Left ventricle myocardium inferior (tissue), 1 donor: ENCODE data around the gene TIMP2. TPM values are rescaled to one million over a fixed set of nuclear protein-coding genes. Genes with fewer than 3 reads are reported as not detected.

Source experiments
- DNase-seq: peaks from one replicate; pipeline ENCODE4 v3.0.0-alpha.2; 2020
- H3K27ac ChIP-seq: fragments of 200-600 bp; replicated peaks from 2 replicates; pipeline ENCODE4 v1.8.0; 2021
- H3K27me3 ChIP-seq: fragments of 200-600 bp; 2 replicates; pipeline ENCODE4 v1.8.0; 2021; ENCODE audit warnings: low read depth
- H3K36me3 ChIP-seq: fragments of 200-600 bp; 2 replicates; pipeline ENCODE4 v1.8.0; 2021
- H3K4me1 ChIP-seq: fragments of 200-600 bp; 2 replicates; pipeline ENCODE4 v1.8.0; 2021
- H3K4me3 ChIP-seq: fragments of 200-600 bp; 2 replicates; pipeline ENCODE4 v1.8.0; 2021; ENCODE audit warnings: mild to moderate bottlenecking, moderate library complexity
- H3K9me3 ChIP-seq: fragments of 200-600 bp; replicated peaks from 2 replicates; pipeline ENCODE4 v1.8.0; 2021
- intact Hi-C: fragments of 100-400 bp; cut with micrococcal nuclease; formaldehyde crosslinking; loops from one replicate; pipeline ENCODE4 v1.11.0; 2022
- total RNA-seq: library from RNA; stranded (reverse); fragmentation: NEBNext Ultra II Directional; extraction: Animal tissue kit (Norgen Biotek cat#: 25700); gene quantifications from one replicate; pipeline ENCODE4 v1.2.1, GENCODE V29; 2021
- TF ChIP-seq, protein P1 (sequence below): fragments of 200-600 bp; IDR thresholded peaks from 2 replicates; pipeline ENCODE4 v1.8.0; 2021; ENCODE audit warnings: antibody characterized with exemption, mild to moderate bottlenecking, borderline replicate concordance
- donor health status: DM: no; HTN: yes; CAD: no; lungs with severe emphysema.

TIMP2 gene
- total RNA-seq, 1 donor from 2014 or later: 91.8 TPM

DNA sequence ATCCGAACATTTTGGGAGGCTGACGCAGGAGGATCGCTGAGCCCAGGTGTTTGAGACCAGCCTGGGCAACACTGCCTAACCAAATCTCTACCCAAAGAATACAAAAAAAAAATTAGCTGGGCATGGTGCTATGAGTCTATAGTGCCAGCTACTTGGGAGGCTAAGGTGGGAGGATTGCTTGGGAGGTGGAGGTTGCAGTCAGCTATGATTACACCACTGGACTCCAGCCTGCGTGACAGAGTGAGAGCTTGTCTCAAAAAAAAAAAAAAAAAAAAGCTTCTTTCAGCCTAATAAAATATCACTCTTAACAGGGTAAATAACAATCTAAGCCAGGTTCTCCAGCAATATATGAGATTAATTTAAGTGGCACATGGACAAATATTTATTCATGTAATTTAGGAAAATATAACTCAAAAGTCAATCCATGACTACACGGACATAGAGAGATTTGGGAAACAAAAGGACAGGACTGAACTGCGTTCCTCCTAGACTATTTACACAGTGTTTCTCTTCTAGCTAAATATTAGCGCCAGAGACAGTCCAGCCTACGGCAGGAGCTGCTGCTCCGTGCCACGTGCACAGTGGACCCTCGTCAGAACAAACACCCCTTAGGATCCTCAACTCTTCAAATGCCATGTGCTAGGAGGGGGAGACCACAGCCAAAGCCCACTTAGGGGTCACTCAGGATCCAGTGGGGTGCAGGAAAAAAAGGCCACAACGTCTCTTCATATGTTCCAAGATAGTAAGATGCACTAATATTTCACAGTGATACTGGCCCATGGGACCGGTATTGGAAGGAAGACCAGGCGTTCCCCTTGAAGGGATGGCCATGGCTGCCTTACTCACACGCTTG lies 93.3 kb downstream of the TIMP2 start:
- Histone ChIP-seq H3K27me3 (no peaks in the 10 kb centered on the region), H3K36me3 (peaks cover 96% of the 10 kb centered on the region), H3K4me1 (no peaks in the 10 kb centered on the region), H3K9me3 (no peaks in the 10 kb centered on the region), H3K27ac (no peak overlapping the region), H3K4me3 (no peak overlapping the region)
- TF ChIP-seq, protein P1, sequence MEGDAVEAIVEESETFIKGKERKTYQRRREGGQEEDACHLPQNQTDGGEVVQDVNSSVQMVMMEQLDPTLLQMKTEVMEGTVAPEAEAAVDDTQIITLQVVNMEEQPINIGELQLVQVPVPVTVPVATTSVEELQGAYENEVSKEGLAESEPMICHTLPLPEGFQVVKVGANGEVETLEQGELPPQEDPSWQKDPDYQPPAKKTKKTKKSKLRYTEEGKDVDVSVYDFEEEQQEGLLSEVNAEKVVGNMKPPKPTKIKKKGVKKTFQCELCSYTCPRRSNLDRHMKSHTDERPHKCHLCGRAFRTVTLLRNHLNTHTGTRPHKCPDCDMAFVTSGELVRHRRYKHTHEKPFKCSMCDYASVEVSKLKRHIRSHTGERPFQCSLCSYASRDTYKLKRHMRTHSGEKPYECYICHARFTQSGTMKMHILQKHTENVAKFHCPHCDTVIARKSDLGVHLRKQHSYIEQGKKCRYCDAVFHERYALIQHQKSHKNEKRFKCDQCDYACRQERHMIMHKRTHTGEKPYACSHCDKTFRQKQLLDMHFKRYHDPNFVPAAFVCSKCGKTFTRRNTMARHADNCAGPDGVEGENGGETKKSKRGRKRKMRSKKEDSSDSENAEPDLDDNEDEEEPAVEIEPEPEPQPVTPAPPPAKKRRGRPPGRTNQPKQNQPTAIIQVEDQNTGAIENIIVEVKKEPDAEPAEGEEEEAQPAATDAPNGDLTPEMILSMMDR: no peak
- intact Hi-C loops: no loop called here
- no peak for DNase-seq

DNA sequence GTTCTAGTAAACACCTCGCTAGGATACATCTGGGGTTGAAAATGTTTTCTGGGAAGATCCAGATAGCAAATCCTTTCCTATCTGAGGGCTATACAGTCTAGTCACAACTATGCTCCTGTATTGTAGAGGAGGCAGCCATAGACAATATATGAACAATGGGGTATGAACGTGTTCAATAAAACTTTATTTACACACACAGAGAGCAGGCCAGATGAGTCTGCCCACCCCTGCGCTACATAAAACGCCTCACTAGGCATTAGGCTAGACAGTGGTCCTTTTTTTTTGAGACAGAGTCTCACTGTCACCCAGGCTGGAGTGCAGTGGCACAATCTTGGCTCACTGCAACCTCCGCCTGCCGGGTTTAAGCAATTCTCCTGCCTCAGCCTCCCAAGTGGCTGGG lies 95.7 kb downstream of the TIMP2 start:
- DNase-seq: no peak
- Histone ChIP-seq H3K4me1 (no peaks in the 10 kb centered on the region), H3K27ac (no peak overlapping the region), H3K9me3 (no peaks in the 10 kb centered on the region), H3K27me3 (no peaks in the 10 kb centered on the region), H3K4me3 (no peak overlapping the region), H3K36me3 (peaks cover 100% of the 10 kb centered on the region)
- TF ChIP-seq, protein P1: no peak
- intact Hi-C loops: no loop called here

- Histone ChIP-seq H3K4me3 (no peak overlapping the region), H3K36me3 (peaks cover 99% of the 10 kb centered on the region), H3K9me3 (no peaks in the 10 kb centered on the region), H3K4me1 (no peaks in the 10 kb centered on the region), H3K27me3 (no peaks in the 10 kb centered on the region), H3K27ac (no peak overlapping the region)
- intact Hi-C loops: no loop called here
- DNase-seq: no peak
- TF ChIP-seq, protein P1: no peak
Observed at GRCh38 chr17:78828470-78829185, 96.6 kb downstream of the TIMP2 start.

DNA sequence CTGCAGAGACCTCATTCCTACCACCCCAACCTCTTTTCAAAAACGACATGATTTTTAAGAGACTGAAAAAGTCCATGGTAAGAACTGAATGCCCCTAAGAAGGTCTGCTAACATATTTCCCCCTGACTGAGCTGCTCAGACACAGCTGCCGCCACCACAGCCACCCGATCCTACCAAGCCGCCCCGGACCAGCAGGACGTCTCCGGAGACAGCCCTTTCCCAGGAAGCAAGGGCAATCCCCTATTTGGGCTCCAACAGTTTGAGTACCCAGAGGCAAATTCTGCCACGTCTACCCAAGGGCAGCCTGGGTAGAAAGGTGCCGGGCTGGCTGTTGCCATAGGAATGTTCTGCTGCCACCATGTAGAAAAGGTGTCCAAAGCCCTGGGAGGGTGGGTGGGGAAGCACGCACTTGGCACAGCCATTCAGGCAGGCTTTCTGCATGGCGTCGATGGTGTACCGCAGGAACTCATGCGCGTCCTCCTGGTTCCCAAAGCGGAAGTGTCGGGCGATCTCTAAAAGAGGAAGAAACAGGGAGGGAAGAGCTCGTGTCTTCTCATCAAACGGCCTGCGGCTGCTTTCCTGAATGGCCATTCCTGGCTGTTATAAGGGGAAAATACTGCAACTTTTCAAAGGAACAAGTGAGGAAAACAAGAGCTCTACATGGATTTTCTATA lies 98.2 kb downstream of the TIMP2 start:
- Histone ChIP-seq H3K4me1 (no peaks in the 10 kb centered on the region), H3K36me3 (peaks cover 97% of the 10 kb centered on the region), H3K27ac (no peak overlapping the region), H3K27me3 (no peaks in the 10 kb centered on the region), H3K9me3 (no peaks in the 10 kb centered on the region), H3K4me3 (no peak overlapping the region)
- TF ChIP-seq, protein P1: no peak
- intact Hi-C loops: no loop called here
- no peak for DNase-seq

- H3K9me3 ChIP-seq: no peaks in the 10 kb centered on the region
- H3K4me3 ChIP-seq: no peak overlapping the region
- H3K27ac ChIP-seq: no peak overlapping the region
- TF ChIP-seq, protein P1: no peak
- H3K27me3 ChIP-seq: no peaks in the 10 kb centered on the region
- intact Hi-C loops: no loop called here
- peaks cover 97% of the 10 kb centered on the region for H3K36me3 ChIP-seq
- no peaks in the 10 kb centered on the region for H3K4me1 ChIP-seq
- DNase-seq: no peak
Observed at GRCh38 chr17:78826421-78826820, 98.8 kb downstream of the TIMP2 start.
